Karpas-422 (cell line): Measurements from ENCODE around the gene CARD8. TPM values are rescaled to one million over a fixed set of nuclear protein-coding genes. Genes with fewer than 3 reads are reported as not detected.

Experiments
- DNase-seq: peaks from one replicate; pipeline ENCODE4 v3.0.0-alpha.2; 2015
- H2AFZ ChIP-seq: fragments of 200-600 bp; sonication (generic); 2 replicates; pipeline ENCODE4 v1.6.1; 2014; ENCODE audit warnings: antibody characterized with exemption, low read length, mixed read lengths
- H3K27ac ChIP-seq: fragments of 200-600 bp; sonication (generic); 2 replicates; pipeline ENCODE4 v1.5.1; 2014; ENCODE audit warnings: mild to moderate bottlenecking, low read length, moderate library complexity
- H3K27me3 ChIP-seq: fragments of 200-600 bp; sonication (generic); 2 replicates; pipeline ENCODE4 v1.6.1; 2014; ENCODE audit warnings: low read length, mixed read lengths
- H3K36me3 ChIP-seq: fragments of 200-600 bp; sonication (generic); 2 replicates; pipeline ENCODE4 v1.6.1; 2014; ENCODE audit warnings: low read length, mixed read lengths; ENCODE audit not compliant: insufficient read depth
- H3K4me1 ChIP-seq: fragments of 200-600 bp; sonication (generic); 2 replicates; pipeline ENCODE4 v1.6.1; 2014; ENCODE audit warnings: mild to moderate bottlenecking, low read length, mixed read lengths
- H3K4me2 ChIP-seq: fragments of 200-600 bp; sonication (generic); 2 replicates; pipeline ENCODE4 v1.6.1; 2014; ENCODE audit warnings: low read length, low read depth, mild to moderate bottlenecking; ENCODE audit not compliant: poor library complexity, severe bottlenecking
- H3K4me3 ChIP-seq: fragments of 200-600 bp; sonication (generic); 2 replicates; pipeline ENCODE4 v1.5.1; 2014; ENCODE audit warnings: mild to moderate bottlenecking, antibody characterized with exemption, low read length, mixed read lengths
- H3K79me2 ChIP-seq: fragments of 200-600 bp; sonication (generic); 2 replicates; pipeline ENCODE4 v1.6.1; 2014; ENCODE audit warnings: mild to moderate bottlenecking, low read length, mixed read lengths
- H3K9ac ChIP-seq: fragments of 200-600 bp; sonication (generic); 2 replicates; pipeline ENCODE4 v1.6.0; 2014; ENCODE audit warnings: low read length
- H3K9me2 ChIP-seq: fragments of 200-600 bp; sonication (generic), shearing (Covaris generic); replicated peaks from 2 replicates; pipeline ENCODE4 v1.6.0; 2014; ENCODE audit warnings: mild to moderate bottlenecking, low read length, moderate library complexity; ENCODE audit not compliant: insufficient read depth
- H3K9me3 ChIP-seq: fragments of 300-700, 200-600 bp; sonication (generic); 2 replicates; pipeline ENCODE4 v1.6.1; 2014; ENCODE audit warnings: low read length, mixed read lengths
- H4K20me1 ChIP-seq: fragments of 200-600 bp; sonication (generic); 2 replicates; pipeline ENCODE4 v1.6.1; 2014; ENCODE audit warnings: mild to moderate bottlenecking, antibody characterized with exemption, low read length, low read depth; ENCODE audit not compliant: insufficient read depth
- total RNA-seq: library from RNA; depleted of rRNA; stranded (reverse); fragments of >200 nt; shearing (Covaris generic); gene quantifications from 2 replicates; pipeline ENCODE4 v1.2.3, GENCODE V29; 2014; ENCODE audit warnings: low replicate concordance; rRNA removed

The CARD8 gene
- total RNA-seq, 1 experiment from 2014 or later = 137 TPM

- H3K4me1 ChIP-seq = peaks cover 27% of the 10 kb centered on the region
- no peaks in the 10 kb centered on the region for H3K9me3 ChIP-seq
- H3K9me2 ChIP-seq = no peaks in the 10 kb centered on the region
- H2AFZ ChIP-seq = no peak overlapping the region
- peak overlapping the region; percentile 76 for H3K4me2 ChIP-seq
- peak overlapping the region; percentile 99 for H3K4me3 ChIP-seq
- peaks cover 10% of the 10 kb centered on the region for H4K20me1 ChIP-seq
- no peaks in the 10 kb centered on the region for H3K27me3 ChIP-seq
- peaks cover 48% of the 10 kb centered on the region for H3K79me2 ChIP-seq
- DNase-seq = no peak
- peaks cover 11% of the 10 kb centered on the region for H3K36me3 ChIP-seq
- peak overlapping the region; percentile 98 for H3K9ac ChIP-seq
- peak overlapping the region; percentile 89 for H3K27ac ChIP-seq
These were observed 84.0 kb downstream of the CARD8 start for GRCh38 chr19:48171710-48172109.

GRCh38 chr19:48170817-48171347, 84.8 kb downstream of the CARD8 start:
- H3K9me2 ChIP-seq = no peaks in the 10 kb centered on the region
- peaks cover 10% of the 10 kb centered on the region for H4K20me1 ChIP-seq
- H3K79me2 ChIP-seq = peaks cover 56% of the 10 kb centered on the region
- H3K9ac ChIP-seq = peak overlapping the region; percentile 98
- H3K36me3 ChIP-seq = peaks cover 11% of the 10 kb centered on the region
- H3K4me2 ChIP-seq = peak overlapping the region; percentile 76
- no peak for DNase-seq
- H3K4me3 ChIP-seq = peak overlapping the region; percentile 99
- H3K27me3 ChIP-seq = no peaks in the 10 kb centered on the region
- H2AFZ ChIP-seq = no peak overlapping the region
- peak overlapping the region; percentile 89 for H3K27ac ChIP-seq
- H3K9me3 ChIP-seq = no peaks in the 10 kb centered on the region
- H3K4me1 ChIP-seq = peaks cover 27% of the 10 kb centered on the region

GRCh38 chr19:48169939-48170803, 85.5 kb downstream of the CARD8 start, which contains the start of the genes LIG1 and ZSWIM9:
TSS of gene LIG1 (minus strand) at chr19:48170344. CDS start at chr19:48165566, 4,778 bp downstream.
TSS of gene ZSWIM9 (plus strand) at chr19:48170680. CDS start at chr19:48171803, 1,123 bp downstream.
- peak within 1 kb of the TSS; percentile 76 for H3K4me2 ChIP-seq
- peaks cover 63% of the 10 kb centered on the region for H3K79me2 ChIP-seq
- H3K4me1 ChIP-seq = peaks cover 27% of the 10 kb centered on the region
- peak within 1 kb of the TSS; percentile 90; the same call in 1 of the 2 replicates for H2AFZ ChIP-seq
- H3K9ac ChIP-seq = peak within 1 kb of the TSS; percentile 98
- no peaks in the 10 kb centered on the region for H3K27me3 ChIP-seq
- peak within 1 kb of the TSS; percentile 89 for H3K27ac ChIP-seq
- H3K36me3 ChIP-seq = peaks cover 18% of the 10 kb centered on the region
- H4K20me1 ChIP-seq = peaks cover 10% of the 10 kb centered on the region
- peak; percentile 97 for DNase-seq
- peak within 1 kb of the TSS; percentile 99 for H3K4me3 ChIP-seq
- H3K9me3 ChIP-seq = no peaks in the 10 kb centered on the region
- H3K9me2 ChIP-seq = no peaks in the 10 kb centered on the region

GRCh38 chr19:48169578-48169938, 86.2 kb downstream of the CARD8 start:
- no peaks in the 10 kb centered on the region for H3K9me2 ChIP-seq
- DNase-seq = peak; percentile 92
- peaks cover 66% of the 10 kb centered on the region for H3K79me2 ChIP-seq
- H3K36me3 ChIP-seq = peaks cover 14% of the 10 kb centered on the region
- H4K20me1 ChIP-seq = peaks cover 10% of the 10 kb centered on the region
- H3K4me3 ChIP-seq = peak overlapping the region; percentile 99
- H3K4me1 ChIP-seq = peaks cover 27% of the 10 kb centered on the region
- no peaks in the 10 kb centered on the region for H3K27me3 ChIP-seq
- peak overlapping the region; percentile 89 for H3K27ac ChIP-seq
- H2AFZ ChIP-seq = no peak overlapping the region
- H3K9me3 ChIP-seq = no peaks in the 10 kb centered on the region
- peak overlapping the region; percentile 98 for H3K9ac ChIP-seq
- peak overlapping the region; percentile 76 for H3K4me2 ChIP-seq

- Histone ChIP-seq H3K9me2 (no peaks in the 10 kb centered on the region), H2AFZ (no peak overlapping the region), H3K36me3 (peaks cover 15% of the 10 kb centered on the region), H3K27me3 (no peaks in the 10 kb centered on the region), H3K4me3 (0 out of 2 replicates have a peak overlapping the region, but pooled peaks have one; percentile 99), H3K9ac (no peak overlapping the region), H3K9me3 (no peaks in the 10 kb centered on the region), H4K20me1 (peaks cover 10% of the 10 kb centered on the region), H3K27ac (no peak overlapping the region), H3K4me1 (peaks cover 27% of the 10 kb centered on the region), H3K79me2 (peaks cover 74% of the 10 kb centered on the region), H3K4me2 (peak overlapping the region; percentile 42)
- DNase-seq = no peak
These were observed 87.0 kb downstream of the CARD8 start for GRCh38 chr19:48168689-48169088.

GRCh38 chr19:48158210-48158790, 97.4 kb downstream of the CARD8 start:
- no peak overlapping the region for H3K9ac ChIP-seq
- no peak overlapping the region for H2AFZ ChIP-seq
- H3K36me3 ChIP-seq = peaks cover 22% of the 10 kb centered on the region
- no peaks in the 10 kb centered on the region for H3K9me3 ChIP-seq
- H3K4me2 ChIP-seq = no peak overlapping the region
- H3K4me3 ChIP-seq = no peak overlapping the region
- no peak for DNase-seq
- H3K27ac ChIP-seq = no peak overlapping the region
- no peaks in the 10 kb centered on the region for H3K27me3 ChIP-seq
- no peaks in the 10 kb centered on the region for H3K4me1 ChIP-seq
- 0 out of 2 replicates have a peak, but pooled peaks cover 4% of the 10 kb centered on the region for H3K79me2 ChIP-seq
- no peaks in the 10 kb centered on the region for H3K9me2 ChIP-seq
- H4K20me1 ChIP-seq = no peaks in the 10 kb centered on the region

Other genes with a start within 250 kb of the CARD8 start
- not detected in 2 replicates for gene CABP5, start 211.8 kb downstream of the CARD8 start, total RNA-seq
- gene PLA2G4C, start 145.1 kb downstream of the CARD8 start, total RNA-seq = 2.6 and 5.9 TPM in 2 replicates
- 50.1 and 95.1 TPM in 2 replicates for gene LIG1, start 85.6 kb downstream of the CARD8 start, total RNA-seq
- 2.3 and 6.2 TPM in 2 replicates for gene ZSWIM9, start 85.2 kb downstream of the CARD8 start, total RNA-seq
- not detected in 2 replicates for gene ZNF114, start 14.2 kb upstream of the CARD8 start, total RNA-seq
- 64.7 and 77.3 TPM in 2 replicates for gene EMP3, start 69.6 kb upstream of the CARD8 start, total RNA-seq
- 7.8 and 10.4 TPM in 2 replicates for gene TMEM143, start 108.0 kb upstream of the CARD8 start, total RNA-seq
- not detected in 2 replicates for gene SYNGR4, start 108.5 kb upstream of the CARD8 start, total RNA-seq
- gene KDELR1, start 135.6 kb upstream of the CARD8 start, total RNA-seq = 39.5 and 53.7 TPM in 2 replicates
- gene GRIN2D, start 137.8 kb upstream of the CARD8 start, total RNA-seq = not detected in 2 replicates
- gene GRWD1, start 190.1 kb upstream of the CARD8 start, total RNA-seq = 15.9 and 22.2 TPM in 2 replicates
- 0.69 and 1.1 TPM in 2 replicates for gene KCNJ14, start 199.7 kb upstream of the CARD8 start, total RNA-seq
- gene CYTH2, start 213.5 kb upstream of the CARD8 start, total RNA-seq = 32.5 and 60.4 TPM in 2 replicates